ENCODE results near the gene CBX4. TPM values are rescaled to one million over a fixed set of nuclear protein-coding genes. Genes with fewer than 3 reads are reported as not detected.

The CBX4 gene
- total RNA-seq, 2 donors from 2014 or later: 103 to 110 TPM

GRCh38 chr17:79804856-79805696 lies 34.2 kb downstream of the CBX4 start:
- H3K9me3 ChIP-seq (ENCODE audit: control insufficient read depth, low read length, poor library complexity, severe bottlenecking): no peaks in the 10 kb centered on the region
- H3K27ac Mint-ChIP-seq: peak overlapping the region; percentile 92
- no peak for DNase-seq
- H3K4me1 Mint-ChIP-seq: peaks cover 21% of the 10 kb centered on the region
- H3K4me3 Mint-ChIP-seq: peak overlapping the region; percentile 76
- H3K27me3 Mint-ChIP-seq: peaks cover 66% of the 10 kb centered on the region
- no peak for ATAC-seq
- peaks cover 5% of the 10 kb centered on the region for H3K36me3 Mint-ChIP-seq (ENCODE audit: low read depth)

- peaks cover 72% of the 10 kb centered on the region for H3K27me3 Mint-ChIP-seq
- DNase-seq (no peak), ATAC-seq (peak; percentile 64)
- peaks cover 10% of the 10 kb centered on the region for H3K36me3 Mint-ChIP-seq (ENCODE audit: low read depth)
- H3K4me1 Mint-ChIP-seq: peaks cover 28% of the 10 kb centered on the region
- H3K9me3 ChIP-seq (ENCODE audit: control insufficient read depth, low read length, poor library complexity, severe bottlenecking): no peaks in the 10 kb centered on the region
- H3K27ac Mint-ChIP-seq: peak overlapping the region; percentile 92
- H3K4me3 Mint-ChIP-seq: peak overlapping the region; percentile 76
Observed at GRCh38 chr17:79803997-79804855, 35.0 kb downstream of the CBX4 start.

- peaks cover 2% of the 10 kb centered on the region for H3K9me3 ChIP-seq (ENCODE audit: control insufficient read depth, low read length, poor library complexity, severe bottlenecking)
- Mint-ChIP-seq H3K4me3 (peak overlapping the region; percentile 21), H3K27ac (peak overlapping the region; percentile 92), H3K27me3 (peaks cover 70% of the 10 kb centered on the region), H3K4me1 (peaks cover 30% of the 10 kb centered on the region), H3K36me3 (ENCODE audit: low read depth) (peaks cover 10% of the 10 kb centered on the region)
- ATAC-seq (no peak), DNase-seq (no peak)
Observed at GRCh38 chr17:79803421-79803996, 35.7 kb downstream of the CBX4 start.

- DNase-seq (no peak), ATAC-seq (no peak)
- Mint-ChIP-seq H3K27ac (no peak overlapping the region), H3K4me3 (peak overlapping the region; percentile 28), H3K27me3 (peaks cover 66% of the 10 kb centered on the region), H3K36me3 (ENCODE audit: low read depth) (peaks cover 10% of the 10 kb centered on the region), H3K4me1 (peaks cover 31% of the 10 kb centered on the region)
- H3K9me3 ChIP-seq (ENCODE audit: control insufficient read depth, low read length, poor library complexity, severe bottlenecking): peaks cover 2% of the 10 kb centered on the region
Observed at GRCh38 chr17:79802736-79803420, 36.4 kb downstream of the CBX4 start.

GRCh38 chr17:79802039-79802735 lies 37.1 kb downstream of the CBX4 start:
- H3K4me1 Mint-ChIP-seq: peaks cover 31% of the 10 kb centered on the region
- H3K9me3 ChIP-seq (ENCODE audit: control insufficient read depth, low read length, poor library complexity, severe bottlenecking): peaks cover 2% of the 10 kb centered on the region
- H3K27ac Mint-ChIP-seq: peak overlapping the region; percentile 79
- peaks cover 59% of the 10 kb centered on the region for H3K27me3 Mint-ChIP-seq
- peaks cover 10% of the 10 kb centered on the region for H3K36me3 Mint-ChIP-seq (ENCODE audit: low read depth)
- ATAC-seq (no peak), DNase-seq (no peak)
- peak overlapping the region; percentile 33 for H3K4me3 Mint-ChIP-seq

- H3K36me3 Mint-ChIP-seq (ENCODE audit: low read depth): peaks cover 10% of the 10 kb centered on the region
- H3K9me3 ChIP-seq (ENCODE audit: control insufficient read depth, low read length, poor library complexity, severe bottlenecking): peaks cover 2% of the 10 kb centered on the region
- peaks cover 51% of the 10 kb centered on the region for H3K27me3 Mint-ChIP-seq
- DNase-seq (no peak), ATAC-seq (no peak)
- H3K4me1 Mint-ChIP-seq: peaks cover 36% of the 10 kb centered on the region
- peak overlapping the region; percentile 33 for H3K4me3 Mint-ChIP-seq
- H3K27ac Mint-ChIP-seq: peak overlapping the region; percentile 79
Observed at GRCh38 chr17:79801156-79802038, 37.8 kb downstream of the CBX4 start.

GRCh38 chr17:79800325-79801155 lies 38.7 kb downstream of the CBX4 start:
- Mint-ChIP-seq H3K4me3 (peak overlapping the region; percentile 84), H3K36me3 (ENCODE audit: low read depth) (peaks cover 10% of the 10 kb centered on the region), H3K4me1 (peaks cover 39% of the 10 kb centered on the region), H3K27me3 (peaks cover 42% of the 10 kb centered on the region), H3K27ac (no peak overlapping the region)
- ATAC-seq: no peak
- peaks cover 2% of the 10 kb centered on the region for H3K9me3 ChIP-seq (ENCODE audit: control insufficient read depth, low read length, poor library complexity, severe bottlenecking)
- no peak for DNase-seq

- H3K4me3 Mint-ChIP-seq: peak overlapping the region; percentile 84
- H3K27ac Mint-ChIP-seq: peak overlapping the region; percentile 71
- H3K36me3 Mint-ChIP-seq (ENCODE audit: low read depth): peaks cover 10% of the 10 kb centered on the region
- peaks cover 34% of the 10 kb centered on the region for H3K4me1 Mint-ChIP-seq
- peaks cover 34% of the 10 kb centered on the region for H3K27me3 Mint-ChIP-seq
- H3K9me3 ChIP-seq (ENCODE audit: control insufficient read depth, low read length, poor library complexity, severe bottlenecking): peaks cover 2% of the 10 kb centered on the region
- DNase-seq: no peak
- no peak for ATAC-seq
Observed at GRCh38 chr17:79799538-79800324, 39.5 kb downstream of the CBX4 start.

- Mint-ChIP-seq H3K27me3 (peaks cover 29% of the 10 kb centered on the region), H3K27ac (peak overlapping the region; percentile 71), H3K36me3 (ENCODE audit: low read depth) (peaks cover 8% of the 10 kb centered on the region), H3K4me3 (peak overlapping the region; percentile 84), H3K4me1 (peaks cover 29% of the 10 kb centered on the region)
- no peak for DNase-seq
- ATAC-seq: no peak
- H3K9me3 ChIP-seq (ENCODE audit: control insufficient read depth, low read length, poor library complexity, severe bottlenecking): peaks cover 2% of the 10 kb centered on the region
Observed at GRCh38 chr17:79799174-79799537, 40.1 kb downstream of the CBX4 start.

GRCh38 chr17:79798299-79799173 lies 40.7 kb downstream of the CBX4 start:
- ATAC-seq (no peak), DNase-seq (no peak)
- Mint-ChIP-seq H3K4me3 (peak overlapping the region; percentile 84), H3K27me3 (peaks cover 29% of the 10 kb centered on the region), H3K27ac (peak overlapping the region; percentile 71), H3K36me3 (ENCODE audit: low read depth) (peaks cover 8% of the 10 kb centered on the region), H3K4me1 (peaks cover 27% of the 10 kb centered on the region)
- peaks cover 2% of the 10 kb centered on the region for H3K9me3 ChIP-seq (ENCODE audit: control insufficient read depth, low read length, poor library complexity, severe bottlenecking)
